ENCODE measurements around the gene FAM120AOS. TPM values are rescaled to one million over a fixed set of nuclear protein-coding genes. Genes with fewer than 3 reads are reported as not detected.

The FAM120AOS gene
- total and polyA plus RNA-seq, 2 of the 4 experiments (the other 2 are of a cell fraction): 22.7 to 24.7 TPM

DNA sequence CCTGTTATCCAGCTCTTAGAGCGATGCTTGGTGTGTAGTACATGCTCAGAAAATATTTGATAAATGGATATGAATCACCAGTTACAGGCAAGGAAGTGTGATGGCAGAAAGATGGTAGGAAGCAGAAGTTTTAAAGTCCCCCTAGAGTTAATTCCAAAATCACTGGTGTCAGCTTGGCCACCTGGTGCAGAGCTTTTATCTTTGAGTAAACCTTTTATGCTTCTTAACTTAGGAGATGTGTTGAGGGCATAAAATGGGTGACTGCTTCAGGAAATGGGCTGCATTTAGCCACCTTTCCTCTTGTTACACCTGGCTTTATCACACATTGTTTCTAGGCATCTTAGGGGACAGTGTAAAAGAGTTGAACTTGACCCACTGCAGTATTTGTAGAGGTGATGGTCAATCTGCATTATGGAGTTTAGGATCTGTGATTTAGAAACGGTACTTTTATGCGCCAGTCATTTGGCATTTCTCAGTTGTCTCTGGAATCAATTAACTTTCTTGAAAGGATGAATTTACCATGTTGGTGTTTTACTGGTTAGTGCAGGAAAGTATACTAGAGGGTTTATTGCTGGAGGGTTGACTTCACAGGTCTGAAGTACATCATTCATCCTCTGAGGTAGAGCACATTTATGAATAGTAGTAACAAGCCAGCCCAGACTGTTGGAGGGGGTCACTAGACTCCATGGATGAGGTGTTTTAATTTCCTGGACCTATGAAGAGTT, 7.5 kb upstream of the FAM120AOS start:
- no peak overlapping the region for H3K27ac ChIP-seq (ENCODE audit: insufficient read depth, low read length)
- no peak overlapping the region for H2BK15ac ChIP-seq (ENCODE audit: low read depth, low read length)
- intact Hi-C loops (cut with micrococcal nuclease): no loop called here
- WGBS, 2 experiments (ENCODE audit: extremely low coverage in 2 of 2, insufficient read length in 1 of 2): 93% methylated on average over 3 of the region's 3 CpGs; no CpG with 5 or more reads in 1 of the 2 experiments
- ChIA-PET POLR2A (ENCODE audit: unreplicated experiment) (no interaction called here), CTCF (no interaction called here)
- no peak overlapping the region for H2AK5ac ChIP-seq (ENCODE audit: low read depth, low read length)
- no peak overlapping the region for H3K14ac ChIP-seq (replicated peaks; ENCODE audit: low read depth, low read length)
- no peak for TF ChIP-seq RFX5 (IDR thresholded peaks at IDR 0.05; ENCODE audit: low read depth, low read length)
- no peak for TF ChIP-seq MXI1 (IDR thresholded peaks at IDR 0.05; ENCODE audit: borderline replicate concordance, low read depth, low read length)
- no peak for TF ChIP-seq MAFK (IDR thresholded peaks at IDR 0.05; ENCODE audit: low read depth, low read length)
- no peak for TF ChIP-seq SMC3 (IDR thresholded peaks at IDR 0.05; ENCODE audit: low read depth, low read length)
- no peak for TF ChIP-seq CHD1 (IDR thresholded peaks at IDR 0.05; ENCODE audit: low read depth, low read length)
- no peak overlapping the region for H3K9ac ChIP-seq (ENCODE audit: low read depth, low read length)
- H3K18ac ChIP-seq (ENCODE audit: low read depth, low read length): no peak overlapping the region
- H2AFZ ChIP-seq (replicated peaks; ENCODE audit: low read length, poor library complexity): no peak overlapping the region
- no peaks in the 10 kb centered on the region for H3K9me3 ChIP-seq (ENCODE audit: control insufficient read depth, insufficient read depth, low read length)
- dilution Hi-C loops (cut with HindIII; ENCODE audit: low sequenced_read_pairs, unreplicated experiment): loop anchor here (10.0 kb wide), 1 partner anchor 104 kb away; no protein-coding TSS in a partner anchor
- H3K79me1 ChIP-seq (ENCODE audit: low read depth in 1 of 2, low read length in 2 of 2): peaks cover 3 to 64% of the 10 kb centered on the region in 2 experiments; a peak in 3 of 4 replicates
- no peaks in the 10 kb centered on the region for H3K27me3 ChIP-seq (ENCODE audit: control insufficient read depth, insufficient read depth, low read length)
- H4K91ac ChIP-seq (ENCODE audit: insufficient read depth, low read depth, low read length): no peak overlapping the region
- H2BK120ac ChIP-seq (ENCODE audit: low read depth, low read length): no peak overlapping the region
- H3K36me3 ChIP-seq (ENCODE audit: control insufficient read depth, insufficient read depth, low read length): no peaks in the 10 kb centered on the region
- H3K4ac ChIP-seq (ENCODE audit: low read depth, low read length): no peak overlapping the region
- DNase-seq: no peak
- H2BK20ac ChIP-seq (ENCODE audit: low read depth, low read length): no peak overlapping the region
- no peak for ATAC-seq (ENCODE audit: low read depth)
- H2BK5ac ChIP-seq (ENCODE audit: low read depth, low read length, poor library complexity, severe bottlenecking): no peak overlapping the region
- in situ Hi-C loops (cut with MboI; ENCODE audit: low sequenced_read_pairs): loop anchor here (25.0 kb wide), 1 partner anchor 701 kb away; no protein-coding TSS in a partner anchor
- no peak overlapping the region for H3K4me3 ChIP-seq (ENCODE audit: insufficient read depth, low read depth, low read length)
- peaks cover 81% of the 10 kb centered on the region for H4K20me1 ChIP-seq (ENCODE audit: insufficient read depth, low read length)
- no peak overlapping the region for H3K56ac ChIP-seq (ENCODE audit: extremely low read depth, insufficient read depth, low read length)
- H3K9me1 ChIP-seq (ENCODE audit: insufficient read depth, low read length): peaks cover 6% of the 10 kb centered on the region; the same call in 1 of the 2 replicates
- no TSS peak for BruUV-seq (replicated peaks)
- no peak overlapping the region for H4K5ac ChIP-seq (ENCODE audit: low read depth, low read length)
- no peak overlapping the region for H3K23ac ChIP-seq (ENCODE audit: low read depth, low read length)
- H4K8ac ChIP-seq (ENCODE audit: low read depth in 2 of 2, low read length in 2 of 2): no peak overlapping the region
- no peak overlapping the region for H2AK9ac ChIP-seq (replicated peaks; ENCODE audit: low read depth, low read length, poor library complexity)
- no peak overlapping the region for H3K4me2 ChIP-seq (ENCODE audit: low read depth, low read length)
- peaks cover 14% of the 10 kb centered on the region for H3K4me1 ChIP-seq (ENCODE audit: control insufficient read depth, insufficient read depth, low read length)

Measured in IMR-90 (cell line).